Measurements from ENCODE around the gene SLC35E2B. TPM values are rescaled to one million over a fixed set of nuclear protein-coding genes. Genes with fewer than 3 reads are reported as not detected.
"Not testable (repeated sequence)": the region's sequence is repeated elsewhere in the genome, so short reads cannot be mapped to it uniquely, and the experiment has no call there.

SLC35E2B gene
- total RNA-seq, result 10 to 100 TPM; 12.6 to 23.9 (median 14.9) TPM
- polyA plus RNA-seq, result 10 to 100 TPM in 2 of 3 donors, 1 to 10 TPM in 1; 9.2 to 16.4 (median 11.5) TPM
- long read RNA-seq, donor 1, full-length matches to known transcripts, result 2 of 16 reads
- long read RNA-seq, donor 1, partial matches to known transcripts, result 0 of 16 reads
- long read RNA-seq, donor 1, other reads (novel, unspliced or antisense), result 14 of 16 reads
- long read RNA-seq, donor 2, full-length matches to known transcripts, result 10 of 22 reads
- long read RNA-seq, donor 2, partial matches to known transcripts, result 8 of 22 reads
- long read RNA-seq, donor 2, other reads (novel, unspliced or antisense), result 4 of 22 reads

GRCh38 chr1:1692714-1693647, at the start of gene SLC35E2B:
TSS of gene SLC35E2B (minus strand) at chr1:1692795. CDS start at chr1:1676699, 16,096 bp downstream.
- peak within 1 kb of the TSS; percentile 70 for H3K4me3 ChIP-seq
- DNase-seq (peak; percentile 91 to 95), ATAC-seq (peak; percentile 90 to 94 (median 92))
- not testable (repeated sequence) for H3K4me1 ChIP-seq; H3K36me3 ChIP-seq (ENCODE audit: insufficient read depth in 1 of 2, low read depth in 1 of 2); H3K9me3 ChIP-seq; H3K27me3 ChIP-seq (ENCODE audit: insufficient read depth in 3 of 3, low read length in 2 of 3)
- intact Hi-C loops (cut with DNase I), result loop anchor here in 1 of 2 donors (10.0 kb wide), 1 partner anchor 52 kb away; no protein-coding TSS in a partner anchor
- peak within 1 kb of the TSS; percentile 90 for H3K27ac ChIP-seq
- 0 to 1% methylated on average over 4 to 58 of the region's 98 CpGs; no CpG with 5 or more reads in 1 of the 3 donors for WGBS, 3 donors

GRCh38 chr1:1741013-1741412, 48.4 kb upstream of the SLC35E2B start:
- H3K9me3 ChIP-seq; H3K4me3 ChIP-seq; DNase-seq; H3K4me1 ChIP-seq; ATAC-seq; H3K27me3 ChIP-seq (ENCODE audit: insufficient read depth in 3 of 3, low read length in 2 of 3); H3K27ac ChIP-seq: not testable (repeated sequence)
- intact Hi-C loops (cut with DNase I), result loop anchor here in 1 of 2 donors (10.0 kb wide), 1 partner anchor 46 kb away; the partner anchor contains the start of gene SLC35E2B
- H3K36me3 ChIP-seq (ENCODE audit: insufficient read depth in 1 of 2, low read depth in 1 of 2), result peaks cover 0 to 13% of the 10 kb centered on the region in 2 donors
- 81 to 94% (median 83%) methylated on average over 10 to 12 of the region's 12 CpGs for WGBS, 3 donors

GRCh38 chr1:1738799-1739337, 46.3 kb upstream of the SLC35E2B start:
- intact Hi-C loops (cut with DNase I); H3K9me3 ChIP-seq; H3K4me1 ChIP-seq; H3K4me3 ChIP-seq; ATAC-seq; H3K27ac ChIP-seq; DNase-seq; H3K27me3 ChIP-seq (ENCODE audit: insufficient read depth in 3 of 3, low read length in 2 of 3): not testable (repeated sequence)
- peaks cover 0 to 25% of the 10 kb centered on the region in 2 donors for H3K36me3 ChIP-seq (ENCODE audit: insufficient read depth in 1 of 2, low read depth in 1 of 2)
- 82 to 93% (median 92%) methylated on average over 5 to 12 of the region's 22 CpGs for WGBS, 3 donors

GRCh38 chr1:1737675-1738590, 45.3 kb upstream of the SLC35E2B start:
- 80 to 85% (median 82%) methylated on average over 10 to 33 of the region's 44 CpGs for whole genome bisulfite sequencing, 3 donors
- not testable (repeated sequence) for H3K27me3 ChIP-seq (ENCODE audit: insufficient read depth in 3 of 3, low read length in 2 of 3)
- peak in 2 of 4 donors; percentile 26 to 31 for ATAC-seq

GRCh38 chr1:1732381-1732780, 39.8 kb upstream of the SLC35E2B start:
- Histone ChIP-seq H3K27me3 (ENCODE audit: insufficient read depth in 3 of 3, low read length in 2 of 3) (no peaks in the 10 kb centered on the region), H3K9me3 (no peaks in the 10 kb centered on the region), H3K36me3 (ENCODE audit: insufficient read depth in 1 of 2, low read depth in 1 of 2) (peaks cover 0 to 56% of the 10 kb centered on the region in 2 donors), H3K4me3 (no peak overlapping the region), H3K4me1 (peaks cover 5% of the 10 kb centered on the region), H3K27ac (no peak overlapping the region)
- no peak for TF ChIP-seq CTCF (IDR thresholded peaks at IDR 0.05)
- intact Hi-C loops (cut with DNase I), result no loop called here
- WGBS, 3 donors, result 89 to 91% (median 89%) methylated on average over 10 to 17 of the region's 17 CpGs
- ATAC-seq (no peak), DNase-seq (no peak)

More at GRCh38 chr1:1737675-1738590, 45.3 kb upstream of the SLC35E2B start:
- peaks cover 0 to 35% of the 10 kb centered on the region in 2 donors for H3K36me3 ChIP-seq (ENCODE audit: insufficient read depth in 1 of 2, low read depth in 1 of 2)
- H3K4me3 ChIP-seq; H3K4me1 ChIP-seq; H3K27ac ChIP-seq; intact Hi-C loops (cut with DNase I); DNase-seq; H3K9me3 ChIP-seq: not testable (repeated sequence)

- ATAC-seq (no peak), DNase-seq (no peak)
- intact Hi-C loops (cut with DNase I), result no loop called here
- H3K4me3 ChIP-seq, result no peak overlapping the region
- no peaks in the 10 kb centered on the region for H3K27me3 ChIP-seq (ENCODE audit: insufficient read depth in 3 of 3, low read length in 2 of 3)
- peaks cover 0 to 48% of the 10 kb centered on the region in 2 donors for H3K36me3 ChIP-seq (ENCODE audit: insufficient read depth in 1 of 2, low read depth in 1 of 2)
- no peaks in the 10 kb centered on the region for H3K9me3 ChIP-seq
- no peak overlapping the region for H3K27ac ChIP-seq
- TF ChIP-seq CTCF (IDR thresholded peaks at IDR 0.05), result no peak
- peaks cover 10% of the 10 kb centered on the region for H3K4me1 ChIP-seq
- WGBS, 3 donors, result 89 to 94% (median 93%) methylated on average over 14 to 17 of the region's 17 CpGs
These were observed 38.3 kb upstream of the SLC35E2B start for GRCh38 chr1:1730870-1731269.

- H3K4me3 ChIP-seq; ATAC-seq; H3K27ac ChIP-seq; intact Hi-C loops (cut with DNase I); H3K27me3 ChIP-seq (ENCODE audit: insufficient read depth in 3 of 3, low read length in 2 of 3); DNase-seq; H3K4me1 ChIP-seq; H3K9me3 ChIP-seq: not testable (repeated sequence)
- H3K36me3 ChIP-seq (ENCODE audit: insufficient read depth in 1 of 2, low read depth in 1 of 2), result peaks cover 0 to 46% of the 10 kb centered on the region in 2 donors
- 91% methylated on average over 9 of the region's 13 CpGs; no CpG with 5 or more reads in 2 of the 3 donors for WGBS, 3 donors
These were observed 37.6 kb upstream of the SLC35E2B start for GRCh38 chr1:1730230-1730629.
